Stimulated activated CD8-positive, alpha-beta memory T cell treated with anti-CD3 and anti-CD28 coated beads, Interleukin-4, amount 100 ng/mL, for 48 hours (primary cell): ENCODE measurements around the gene PTPRG.

ENCODE experiments used
- DNase-seq: peaks from one replicate; pipeline ENCODE4 v3.0.0-alpha.2; 2020

The PTPRG gene

GRCh38 chr3:61943975-61944374 is 382.6 kb downstream of the PTPRG start:
- no peak for DNase-seq

- DNase-seq: no peak
Observed at GRCh38 chr3:61944726-61945125, 383.4 kb downstream of the PTPRG start.

- DNase-seq: no peak
Observed at GRCh38 chr3:61945657-61946056, 384.3 kb downstream of the PTPRG start.

GRCh38 chr3:61946570-61947324 is 385.4 kb downstream of the PTPRG start:
- DNase-seq: no peak

GRCh38 chr3:61947456-61947855 is 386.1 kb downstream of the PTPRG start:
- no peak for DNase-seq

GRCh38 chr3:61948699-61949305 is 387.4 kb downstream of the PTPRG start:
- DNase-seq: no peak

- no peak for DNase-seq
Observed at GRCh38 chr3:61954097-61954540, 392.7 kb downstream of the PTPRG start.

- no peak for DNase-seq
Observed at GRCh38 chr3:61955483-61955882, 394.1 kb downstream of the PTPRG start.

GRCh38 chr3:61956236-61956635 is 394.9 kb downstream of the PTPRG start:
- no peak for DNase-seq

GRCh38 chr3:61957259-61957658 is 395.9 kb downstream of the PTPRG start:
- no peak for DNase-seq

GRCh38 chr3:61960976-61961375 is 399.6 kb downstream of the PTPRG start:
- no peak for DNase-seq

GRCh38 chr3:61961900-61962299 is 400.5 kb downstream of the PTPRG start:
- no peak for DNase-seq

- DNase-seq: no peak
Observed at GRCh38 chr3:61964566-61964965, 403.2 kb downstream of the PTPRG start.

GRCh38 chr3:61965770-61966131 is 404.4 kb downstream of the PTPRG start:
- DNase-seq: no peak

GRCh38 chr3:61966200-61966599 is 404.8 kb downstream of the PTPRG start:
- DNase-seq: no peak

GRCh38 chr3:61967019-61967418 is 405.6 kb downstream of the PTPRG start:
- DNase-seq: no peak

GRCh38 chr3:61967937-61968336 is 406.6 kb downstream of the PTPRG start:
- no peak for DNase-seq

GRCh38 chr3:61974662-61975061 is 413.3 kb downstream of the PTPRG start:
- no peak for DNase-seq

- DNase-seq: no peak
Observed at GRCh38 chr3:61975199-61975598, 413.8 kb downstream of the PTPRG start.

- DNase-seq: no peak
Observed at GRCh38 chr3:61975936-61976335, 414.6 kb downstream of the PTPRG start.

- no peak for DNase-seq
Observed at GRCh38 chr3:61978460-61979419, 417.4 kb downstream of the PTPRG start.

- DNase-seq: no peak
Observed at GRCh38 chr3:61979638-61980037, 418.3 kb downstream of the PTPRG start.

- DNase-seq: no peak
Observed at GRCh38 chr3:61980041-61980440, 418.7 kb downstream of the PTPRG start.

- no peak for DNase-seq
Observed at GRCh38 chr3:61981060-61981459, 419.7 kb downstream of the PTPRG start.
